ENCODE data around the gene ANKRD26.

DNA sequence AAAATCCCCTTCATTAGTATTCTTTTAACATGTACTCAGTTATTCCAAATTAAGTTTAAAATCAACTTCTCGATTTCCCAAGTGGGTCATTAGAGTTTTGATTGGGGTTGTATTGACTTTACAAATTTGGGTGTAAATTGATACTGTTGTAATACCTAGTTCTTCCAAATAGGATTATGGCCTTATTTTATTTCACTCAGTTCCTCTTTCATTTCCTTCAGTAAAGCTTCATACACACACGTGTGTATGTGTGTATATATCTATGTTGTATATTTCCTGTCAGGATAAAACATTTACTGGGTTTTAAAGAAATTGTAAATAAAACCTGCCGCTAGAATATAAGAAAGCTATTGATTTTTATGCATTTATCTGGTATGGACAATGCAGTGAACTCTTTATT lies 38.0 kb upstream of the ANKRD26 start:
- TF ChIP-seq, protein P1, sequence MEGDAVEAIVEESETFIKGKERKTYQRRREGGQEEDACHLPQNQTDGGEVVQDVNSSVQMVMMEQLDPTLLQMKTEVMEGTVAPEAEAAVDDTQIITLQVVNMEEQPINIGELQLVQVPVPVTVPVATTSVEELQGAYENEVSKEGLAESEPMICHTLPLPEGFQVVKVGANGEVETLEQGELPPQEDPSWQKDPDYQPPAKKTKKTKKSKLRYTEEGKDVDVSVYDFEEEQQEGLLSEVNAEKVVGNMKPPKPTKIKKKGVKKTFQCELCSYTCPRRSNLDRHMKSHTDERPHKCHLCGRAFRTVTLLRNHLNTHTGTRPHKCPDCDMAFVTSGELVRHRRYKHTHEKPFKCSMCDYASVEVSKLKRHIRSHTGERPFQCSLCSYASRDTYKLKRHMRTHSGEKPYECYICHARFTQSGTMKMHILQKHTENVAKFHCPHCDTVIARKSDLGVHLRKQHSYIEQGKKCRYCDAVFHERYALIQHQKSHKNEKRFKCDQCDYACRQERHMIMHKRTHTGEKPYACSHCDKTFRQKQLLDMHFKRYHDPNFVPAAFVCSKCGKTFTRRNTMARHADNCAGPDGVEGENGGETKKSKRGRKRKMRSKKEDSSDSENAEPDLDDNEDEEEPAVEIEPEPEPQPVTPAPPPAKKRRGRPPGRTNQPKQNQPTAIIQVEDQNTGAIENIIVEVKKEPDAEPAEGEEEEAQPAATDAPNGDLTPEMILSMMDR (IDR thresholded peaks at IDR 0.05) = no peak
- no peak for TF ChIP-seq EZH2 (IDR thresholded peaks at IDR 0.05)
- TF ChIP-seq EZH2phosphoT487 (IDR thresholded peaks at IDR 0.05) = no peak

All from neural progenitor cell (in vitro differentiated cells).